B cell (primary cell): ENCODE data around the gene RIN3. TPM values are rescaled to one million over a fixed set of nuclear protein-coding genes. Genes with fewer than 3 reads are reported as not detected.
A peak's percentile ranks its signal among the peaks of the same experiment; 100 is the strongest.

Experiments used
- ATAC-seq: fragments of 200-7000 bp; cut with Tn5 transposase; one replicate; pipeline ENCODE4 v1.10.0; 2021; ENCODE audit warnings: low read depth, mild to moderate bottlenecking, moderate number of reproducible peaks, moderate library complexity
- CTCF ChIA-PET: fragments of 350-600 bp; sonication (Branson Sonifier 250); formaldehyde crosslinking; loops from one replicate; lab custom pipeline; 2021; ENCODE audit warnings: antibody characterized with exemption, inconsistent platforms; lab: Charles Lee
- POLR2A ChIA-PET: fragments of 350-600 bp; sonication (Branson Sonifier 250); formaldehyde crosslinking; loops from one replicate; lab custom pipeline; 2021; ENCODE audit warnings: antibody characterized with exemption; lab: Charles Lee
- DNase-seq: peaks from one replicate; pipeline ENCODE4 v3.0.0; 2013
- H2AFZ ChIP-seq: 2 replicates; pipeline ENCODE4 v1.6.1; 2012; ENCODE audit warnings: mild to moderate bottlenecking, low read depth, low read length; ENCODE audit not compliant: insufficient read depth, poor library complexity, severe bottlenecking
- H3K27ac ChIP-seq, 2 donors: 1 replicate in 1 of 2; 2 replicates in 1 of 2; pipeline ENCODE4 v1.5.1; 2012 to 2013; ENCODE audit warnings: low read length in 2 of 2, mild to moderate bottlenecking in 2 of 2, moderate library complexity in 1 of 2
- H3K27me3 ChIP-seq, 4 experiments: fragments of 200-600 bp in 1 of 4; sonication (generic) in 1 of 4; replicated peaks in 1 of 4; 1 replicate in 2 of 4; 2 replicates in 2 of 4; pipeline versions ENCODE4 v1.6.1 to v1.7.0; 2013 to 2016; ENCODE audit warnings: low read length in 3 of 4, mild to moderate bottlenecking in 2 of 4, mixed read lengths in 1 of 4, moderate library complexity in 1 of 4; ENCODE audit not compliant: insufficient read depth in 4 of 4, control insufficient read depth in 3 of 4; ENCODE audit errors: control extremely low read depth in 1 of 4
- H3K36me3 ChIP-seq, 2 experiments: replicated peaks in 1 of 2; 1 replicate in 1 of 2; 2 replicates in 1 of 2; pipeline versions ENCODE4 v1.6.1 to v1.7.1; 2013; ENCODE audit warnings: low read length in 1 of 2; ENCODE audit not compliant: insufficient read depth in 2 of 2, control insufficient read depth in 1 of 2; ENCODE audit errors: control extremely low read depth in 1 of 2, extremely low read depth in 1 of 2
- H3K4me1 ChIP-seq, 2 donors: fragments of 200-600 bp in 1 of 2; sonication (generic) in 1 of 2; 1 replicate in 1 of 2; 2 replicates in 1 of 2; pipeline versions ENCODE4 v1.5.1 to v1.6.1; 2013 to 2017; ENCODE audit warnings: low read length in 2 of 2; ENCODE audit not compliant: control insufficient read depth in 2 of 2, insufficient read depth in 2 of 2
- H3K4me2 ChIP-seq: replicated peaks from 2 replicates; pipeline ENCODE3; 2012; ENCODE audit warnings: mild to moderate bottlenecking, low read depth, low read length; ENCODE audit not compliant: poor library complexity, severe bottlenecking
- H3K4me3 ChIP-seq, 5 experiments: fragments of 200-600 bp in 1 of 5; sonication (generic) in 1 of 5; 1 replicate in 3 of 5; 2 replicates in 2 of 5; pipeline versions ENCODE4 v1.5.1 to v1.7.0; 2011 to 2016; ENCODE audit warnings: low read length in 4 of 5, mild to moderate bottlenecking in 4 of 5, low read depth in 2 of 5, control low read depth in 1 of 5, moderate library complexity in 1 of 5; ENCODE audit not compliant: insufficient read depth in 1 of 5; ENCODE audit errors: control extremely low read depth in 1 of 5, extremely low read depth in 1 of 5
- H3K79me2 ChIP-seq: fragments of 200-600 bp; sonication (generic); one replicate; pipeline ENCODE4 v1.6.0; 2016; ENCODE audit warnings: low read length; ENCODE audit not compliant: control insufficient read depth, insufficient read depth
- H3K9ac ChIP-seq: fragments of 200-600 bp; sonication (generic); 2 replicates; pipeline ENCODE4 v1.6.1; 2017; ENCODE audit warnings: mild to moderate bottlenecking, low read length, moderate library complexity
- H3K9me3 ChIP-seq, 3 donors: one replicate each; pipeline versions ENCODE4 v1.6.1 to v1.7.1; 2013; ENCODE audit warnings: low read length in 2 of 3; ENCODE audit not compliant: control insufficient read depth in 2 of 3, insufficient read depth in 1 of 3; ENCODE audit errors: control extremely low read depth in 1 of 3
- H4K20me1 ChIP-seq: 2 replicates; pipeline ENCODE4 v1.6.0; 2012; ENCODE audit warnings: mild to moderate bottlenecking, low read length; ENCODE audit not compliant: insufficient read depth, control insufficient read depth, poor library complexity, severe bottlenecking
- H3K27ac Mint-ChIP-seq: one replicate; pipeline ENCODE4 v1.8.0; 2021; ENCODE audit warnings: mixed read lengths
- H3K27me3 Mint-ChIP-seq: one replicate; pipeline ENCODE4 v1.8.0; 2021; ENCODE audit warnings: mixed read lengths
- H3K4me1 Mint-ChIP-seq: one replicate; pipeline ENCODE4 v1.8.0; 2021; ENCODE audit warnings: mixed read lengths
- H3K4me3 Mint-ChIP-seq: one replicate; pipeline ENCODE4 v1.8.0; 2021; ENCODE audit warnings: mixed read lengths
- H3K9me3 Mint-ChIP-seq: one replicate; pipeline ENCODE4 v1.8.0; 2022; ENCODE audit warnings: mixed read lengths; ENCODE audit not compliant: insufficient read depth
- CTCF ChIP-seq: fragments of 200-600 bp; IDR thresholded peaks from one replicate; pipeline ENCODE4 v1.8.0; 2022; ENCODE audit warnings: antibody characterized with exemption, mild to moderate bottlenecking
- EZH2 ChIP-seq: IDR thresholded peaks from 2 replicates; pipeline ENCODE4 v1.6.1; 2012; ENCODE audit warnings: borderline replicate concordance, low read depth, mild to moderate bottlenecking, moderate library complexity, low read length; ENCODE audit not compliant: insufficient read depth, poor library complexity, severe bottlenecking
- WGBS: methylation state at CpG from one replicate; pipeline ENCODE4 v1.1.5; 2013; ENCODE audit warnings: missing lambda C conversion rate; ENCODE audit not compliant: insufficient coverage; 5-methylcytosine and 5-hydroxymethylcytosine counted together
- intact Hi-C: fragments of 100-400 bp; cut with micrococcal nuclease; formaldehyde crosslinking; loops from one replicate; pipeline ENCODE4 v1.10.0; 2022
- polyA plus RNA-seq: library from polyadenylated mRNA; depleted of rRNA; stranded (reverse); fragments of >200 nt; gene quantifications from 2 replicates; pipeline ENCODE4 v1.2.3, GENCODE V29; 2012
- total RNA-seq, 2 donors: library from RNA; stranded (reverse); fragments of 120-200 nt in 1 of 2; gene quantifications; 1 replicate in 1 of 2; 2 replicates in 1 of 2; pipeline versions ENCODE4 v1.2.3 to v1.2.4, GENCODE V29; 2013 to 2022

The RIN3 gene
- total and polyA plus RNA-seq, 2 donors (not counting 1 experiment from before 2014, with no cell fraction given), result 62.1 to 123 TPM

- peak overlapping the region; percentile 93 for H3K4me2 ChIP-seq
- ATAC-seq (no peak), DNase-seq (peak; percentile 39)
- H3K27me3 ChIP-seq, result no peaks in the 10 kb centered on the region
- no peaks in the 10 kb centered on the region for H3K9me3 ChIP-seq
- peak overlapping the region; percentile 82 to 92 for H3K27ac ChIP-seq
- ChIA-PET POLR2A (interaction anchor here (0.6 to 4.1 kb wide), 4 partner anchors 12 to 109 kb away, joined by 6 to 31 read pairs (median 16); no protein-coding TSS in a partner anchor), CTCF (interaction anchor here (0.9 to 4.9 kb wide), 12 partner anchors 13 to 130 kb away, joined by 4 to 68 read pairs (median 6); no protein-coding TSS in a partner anchor)
- H3K79me2 ChIP-seq, result peaks cover 65% of the 10 kb centered on the region
- peaks cover 42% of the 10 kb centered on the region for H4K20me1 ChIP-seq
- H3K36me3 ChIP-seq, result peaks cover 0 to 23% of the 10 kb centered on the region in 2 experiments
- Mint-ChIP-seq H3K4me3 (peak overlapping the region; percentile 100), H3K9me3 (no peaks in the 10 kb centered on the region), H3K4me1 (peaks cover 73% of the 10 kb centered on the region), H3K27ac (peak overlapping the region; percentile 97), H3K27me3 (no peaks in the 10 kb centered on the region)
- intact Hi-C loops, result loop anchor here (5.0 kb wide), 1 partner anchor 86 kb away; no protein-coding TSS in a partner anchor
- WGBS, result 14% methylated on average over 10 of the region's 11 CpGs
- H3K4me3 ChIP-seq, result peak overlapping the region; percentile 79 to 91 (median 83)
- TF ChIP-seq EZH2, result no peak
- TF ChIP-seq CTCF, result no peak
- peak overlapping the region; percentile 89 for H3K9ac ChIP-seq
- H2AFZ ChIP-seq, result peak overlapping the region; percentile 30
- H3K4me1 ChIP-seq, result peaks cover 53 to 85% of the 10 kb centered on the region in 2 donors
These were observed 139.6 kb downstream of the RIN3 start for GRCh38 chr14:92653162-92653651.
